H1 (cell line): ENCODE measurements around the gene FAM53B. TPM values are rescaled to one million over a fixed set of nuclear protein-coding genes. Genes with fewer than 3 reads are reported as not detected.

Experiments
- CTCF ChIA-PET: fragments of 300-600 bp; sonication (Branson Sonifier 250); formaldehyde crosslinking; loops from one replicate; lab custom pipeline; 2021; ENCODE audit not compliant: partially characterized antibody; lab: Charles Lee
- POLR2A ChIA-PET: fragments of 300-600 bp; sonication (Branson Sonifier 250); formaldehyde crosslinking; loops from one replicate; lab custom pipeline; 2021; ENCODE audit warnings: inconsistent platforms; ENCODE audit not compliant: partially characterized antibody; lab: Charles Lee
- DNase-seq, 2 experiments: peaks; one replicate each; pipeline versions ENCODE4 v3.0.0 to v3.0.0-alpha.2; 2010 to 2022; ENCODE audit warnings: low spot score in 2 of 2, low read depth in 1 of 2, mixed read lengths in 1 of 2
- FAIRE-seq: peaks from 2 replicates; lab custom pipeline; 2011; peaks lifted over from hg19 to GRCh38; lab: Jason Lieb, UNC
- H2AFZ ChIP-seq: 2 replicates; pipeline ENCODE4 v1.8.1; 2012; ENCODE audit warnings: low read length, inconsistent platforms
- H2AK5ac ChIP-seq: 2 replicates; pipeline ENCODE4 v1.6.1; 2013; ENCODE audit warnings: low read depth, low read length
- H2BK120ac ChIP-seq: replicated peaks from 2 replicates; pipeline ENCODE3; 2013; ENCODE audit warnings: low read depth, low read length, inconsistent platforms
- H2BK12ac ChIP-seq: 2 replicates; pipeline ENCODE4 v1.6.1; 2013; ENCODE audit warnings: low read depth, low read length
- H2BK15ac ChIP-seq: 2 replicates; pipeline ENCODE4 v1.6.1; 2013; ENCODE audit warnings: low read length
- H2BK20ac ChIP-seq: 2 replicates; pipeline ENCODE4 v1.6.1; 2013; ENCODE audit warnings: low read length
- H2BK5ac ChIP-seq: 2 replicates; pipeline ENCODE4 v1.6.1; 2013; ENCODE audit warnings: low read depth, low read length
- H3K14ac ChIP-seq: 2 replicates; pipeline ENCODE4 v1.6.1; 2013; ENCODE audit warnings: inconsistent platforms; ENCODE audit not compliant: insufficient read length
- H3K18ac ChIP-seq: 2 replicates; pipeline ENCODE4 v1.6.1; 2013; ENCODE audit warnings: low read length; ENCODE audit errors: extremely low read depth
- H3K23ac ChIP-seq: 2 replicates; pipeline ENCODE4 v1.6.1; 2013; ENCODE audit warnings: inconsistent platforms; ENCODE audit not compliant: insufficient read length
- H3K23me2 ChIP-seq: 2 replicates; pipeline ENCODE4 v1.6.1; 2013; ENCODE audit warnings: low read depth, low read length
- H3K27ac ChIP-seq: 2 replicates; pipeline ENCODE4 v1.6.1; 2011; ENCODE audit warnings: low read depth, low read length, inconsistent platforms
- H3K27me3 ChIP-seq, 4 experiments: replicated peaks in 1 of 4; 1 replicate in 1 of 4; 2 replicates in 3 of 4; pipeline versions ENCODE4 v1.6.1 to v1.8.1; 2011 to 2013; ENCODE audit warnings: low read length in 3 of 4, mild to moderate bottlenecking in 3 of 4, inconsistent platforms in 2 of 4, mixed read lengths in 2 of 4, moderate library complexity in 1 of 4; ENCODE audit not compliant: control insufficient read depth in 3 of 4, insufficient read depth in 3 of 4; ENCODE audit errors: extremely low read depth in 1 of 4
- H3K36me3 ChIP-seq, 4 experiments: 2 replicates each; pipeline versions ENCODE4 v1.6.1 to v1.8.1; 2011 to 2013; ENCODE audit warnings: mild to moderate bottlenecking in 4 of 4, low read length in 3 of 4, moderate library complexity in 2 of 4, control low read depth in 1 of 4, inconsistent platforms in 1 of 4; ENCODE audit not compliant: insufficient read depth in 4 of 4, control insufficient read depth in 2 of 4
- H3K4ac ChIP-seq: replicated peaks from 2 replicates; pipeline ENCODE3; 2013; ENCODE audit warnings: low read length, low read depth, mixed read lengths, inconsistent platforms; ENCODE audit not compliant: insufficient read length
- H3K4me1 ChIP-seq, 4 experiments: replicated peaks in 1 of 4; 1 replicate in 1 of 4; 2 replicates in 3 of 4; pipeline versions ENCODE4 v1.6.1 to v1.8.1; 2011 to 2013; ENCODE audit warnings: low read length in 3 of 4, inconsistent platforms in 2 of 4, mixed read lengths in 1 of 4; ENCODE audit not compliant: insufficient read depth in 4 of 4, control insufficient read depth in 3 of 4
- H3K4me2 ChIP-seq, 2 experiments: 2 replicates each; pipeline versions ENCODE4 v1.6.1 to v1.8.1; 2011 to 2013; ENCODE audit warnings: low read depth in 2 of 2, low read length in 2 of 2, control low read depth in 1 of 2, inconsistent platforms in 1 of 2, mild to moderate bottlenecking in 1 of 2; ENCODE audit not compliant: insufficient read depth in 1 of 2
- H3K4me3 ChIP-seq, 4 experiments: fragments of 200-600, 300-600 bp in 1 of 4; sonication (generic), shearing (Covaris generic), sonication (Bioruptor Twin) in 1 of 4; 2 replicates each; pipeline versions ENCODE4 v1.5.1 to v1.8.1; 2011 to 2016; ENCODE audit warnings: low read length in 4 of 4, low read depth in 3 of 4, control low read depth in 2 of 4, inconsistent platforms in 2 of 4, mild to moderate bottlenecking in 2 of 4, mixed read lengths in 1 of 4, moderate library complexity in 1 of 4; ENCODE audit not compliant: insufficient read depth in 2 of 4; ENCODE audit errors: extremely low read depth in 1 of 4
- H3K56ac ChIP-seq: replicated peaks from 2 replicates; pipeline ENCODE3; 2013; ENCODE audit warnings: low read depth, mild to moderate bottlenecking, mixed read lengths, low read length, inconsistent platforms; ENCODE audit not compliant: insufficient read length
- H3K79me1 ChIP-seq: 2 replicates; pipeline ENCODE4 v1.6.1; 2013; ENCODE audit warnings: low read depth, low read length, control low read depth
- H3K79me2 ChIP-seq, 2 experiments: 2 replicates each; pipeline versions ENCODE4 v1.6.1 to v1.8.1; 2012 to 2013; ENCODE audit warnings: low read length in 2 of 2, mild to moderate bottlenecking in 2 of 2, inconsistent platforms in 1 of 2; ENCODE audit not compliant: insufficient read depth in 2 of 2, control insufficient read depth in 1 of 2
- H3K9ac ChIP-seq, 4 experiments: replicated peaks in 1 of 4; 1 replicate in 1 of 4; 2 replicates in 3 of 4; pipeline versions ENCODE4 v1.6.1 to v1.8.1; 2011 to 2013; ENCODE audit warnings: low read depth in 3 of 4, low read length in 3 of 4, control low read depth in 2 of 4, mild to moderate bottlenecking in 2 of 4, moderate library complexity in 2 of 4, inconsistent platforms in 1 of 4; ENCODE audit errors: extremely low read depth in 1 of 4
- H3K9me3 ChIP-seq, 2 experiments: 2 replicates each; pipeline versions ENCODE4 v1.6.1 to v1.8.1; 2012 to 2013; ENCODE audit warnings: mild to moderate bottlenecking in 2 of 2, moderate library complexity in 2 of 2, control low read depth in 1 of 2, inconsistent platforms in 1 of 2, low read depth in 1 of 2, low read length in 1 of 2, mixed read lengths in 1 of 2; ENCODE audit not compliant: insufficient read depth in 2 of 2
- H4K20me1 ChIP-seq, 2 experiments: replicated peaks in 1 of 2; 2 replicates each; pipeline versions ENCODE3 to v1.8.1; 2011 to 2013; ENCODE audit warnings: inconsistent platforms in 2 of 2, low read length in 2 of 2, mild to moderate bottlenecking in 1 of 2; ENCODE audit not compliant: insufficient read depth in 2 of 2, control insufficient read depth in 1 of 2
- H4K5ac ChIP-seq: 2 replicates; pipeline ENCODE4 v1.6.1; 2013; ENCODE audit warnings: low read length, low read depth, mixed read lengths, inconsistent platforms; ENCODE audit not compliant: insufficient read length
- H4K8ac ChIP-seq: 2 replicates; pipeline ENCODE4 v1.8.0; 2013; ENCODE audit warnings: mild to moderate bottlenecking, moderate library complexity, low read length, inconsistent platforms; ENCODE audit not compliant: insufficient read depth; ENCODE audit errors: extremely low read depth
- H4K91ac ChIP-seq: replicated peaks from 2 replicates; pipeline ENCODE3; 2013; ENCODE audit warnings: low read length, mixed read lengths, inconsistent platforms; ENCODE audit not compliant: insufficient read length
- ASH2L ChIP-seq: fragments of 200-600, 300-600 bp; sonication (generic); IDR thresholded peaks from one replicate; pipeline ENCODE4 v1.7.1; 2017; ENCODE audit warnings: low read length
- CBX8 ChIP-seq: fragments of 300-800, 300-1000 bp; sonication (generic); IDR thresholded peaks from 2 replicates; pipeline ENCODE4 v1.7.1; 2016; ENCODE audit warnings: low read depth, low read length, borderline replicate concordance
- CHD2 ChIP-seq: IDR thresholded peaks from 2 replicates; pipeline ENCODE4 v1.6.1; 2012; ENCODE audit warnings: low read length, improper control_type of control experiment
- KDM1A ChIP-seq: fragments of 200-600, 300-600 bp; sonication (generic); IDR thresholded peaks from 2 replicates; pipeline ENCODE4 v1.7.1; 2016; ENCODE audit warnings: mild to moderate bottlenecking, low read length, borderline replicate concordance
- NANOG ChIP-seq: IDR thresholded peaks from 2 replicates; pipeline ENCODE4 v1.6.1; 2011; ENCODE audit warnings: low read length, low read depth, mild to moderate bottlenecking, inconsistent platforms; ENCODE audit not compliant: insufficient read depth, poor library complexity, severe bottlenecking
- POLR2AphosphoS5 ChIP-seq: IDR thresholded peaks from 2 replicates; pipeline ENCODE4 v1.6.1; 2011; ENCODE audit warnings: low read depth, low read length
- SIX5 ChIP-seq: IDR thresholded peaks from 2 replicates; pipeline ENCODE4 v1.6.1; 2011; ENCODE audit warnings: mild to moderate bottlenecking, low read depth, low read length
- SP1 ChIP-seq: IDR thresholded peaks from 2 replicates; pipeline ENCODE4 v1.6.1; 2011; ENCODE audit warnings: low read depth, low read length
- SP2 ChIP-seq: IDR thresholded peaks from 2 replicates; pipeline ENCODE4 v1.6.1; 2012; ENCODE audit warnings: mild to moderate bottlenecking, low read length, inconsistent platforms
- SP4 ChIP-seq: IDR thresholded peaks from 2 replicates; pipeline ENCODE4 v1.6.1; 2012; ENCODE audit warnings: low read length, inconsistent platforms
- SUZ12 ChIP-seq: fragments of 200-600 bp; sonication (generic); IDR thresholded peaks from 2 replicates; pipeline ENCODE4 v1.6.1; 2012; ENCODE audit warnings: mild to moderate bottlenecking, inconsistent platforms, low read length, moderate library complexity, mixed read lengths
- WGBS, 2 experiments: shearing (Covaris generic) in 1 of 2; methylation state at CpG; one replicate each; pipeline versions ENCODE4 v1.1.6 to v1.1.7; 2013 to 2015; ENCODE audit warnings: low lambda C conversion rate in 2 of 2, mixed read lengths in 2 of 2, inconsistent platforms in 1 of 2, low coverage in 1 of 2, missing lambda C conversion rate in 1 of 2; ENCODE audit not compliant: insufficient replicate concordance in 2 of 2, insufficient coverage in 1 of 2, insufficient read length in 1 of 2; ENCODE audit errors: extremely low coverage in 1 of 2, missing lambda C conversion rate in 1 of 2; 5-methylcytosine and 5-hydroxymethylcytosine counted together
- polyA plus RNA-seq, 7 experiments: library from polyadenylated mRNA; depleted of rRNA in 3 of 7; stranded (reverse) in 5 of 7; unstranded in 2 of 7; fragments of >200 nt in 5 of 7; fragments of 200-250 nt in 2 of 7; gene quantifications; 1 replicate in 5 of 7; 2 replicates in 1 of 7; 4 replicates in 1 of 7; pipeline versions ENCODE4 v1.2.1 to v1.2.3, GENCODE V29; 2011 to 2013; ENCODE audit warnings: missing spikeins in 2 of 7, mixed read lengths in 2 of 7
- total RNA-seq: library from RNA; stranded (reverse); fragmentation: NEBNext Ultra II Directional; extraction: Animal tissue kit (Norgen Biotek cat#: 25700); gene quantifications from 2 replicates; pipeline ENCODE4 v1.2.1, GENCODE V29; 2021

Gene FAM53B
- total and polyA plus RNA-seq, 2 of the 8 experiments (the other 6 are each of a cell fraction or from before 2014, with no cell fraction given) = 5.3 to 14.4 TPM

- Histone ChIP-seq H4K91ac (no peak overlapping the region), H3K79me1 (peaks cover 16% of the 10 kb centered on the region), H3K18ac (no peak overlapping the region), H3K9me3 (no peaks in the 10 kb centered on the region), H2BK20ac (no peak overlapping the region), H4K5ac (no peak overlapping the region), H3K56ac (no peak overlapping the region), H3K23me2 (no peaks in the 10 kb centered on the region), H2AFZ (no peak overlapping the region), H3K4me3 (no peak overlapping the region), H3K23ac (no peak overlapping the region), H3K27me3 (no peaks in the 10 kb centered on the region; a peak in 2 of 7 replicates), H3K9ac (no peak overlapping the region), H3K27ac (no peak overlapping the region), H2AK5ac (no peak overlapping the region), H3K79me2 (peaks cover 0 to 14% of the 10 kb centered on the region in 2 experiments; a peak in 1 of 4 replicates), H2BK12ac (no peak overlapping the region), H3K36me3 (no peaks in the 10 kb centered on the region), H4K20me1 (peaks cover 8 to 26% of the 10 kb centered on the region in 2 experiments), H2BK15ac (no peak overlapping the region), H3K14ac (no peak overlapping the region), H2BK120ac (no peak overlapping the region), H4K8ac (no peak overlapping the region), H3K4me1 (peaks cover 14 to 23% (median 15%) of the 10 kb centered on the region in 4 experiments), H3K4me2 (no peak overlapping the region), H3K4ac (no peak overlapping the region), H2BK5ac (no peak overlapping the region)
- TF ChIP-seq CBX8 = no peak
- no peak for TF ChIP-seq SIX5
- TF ChIP-seq POLR2AphosphoS5 = no peak
- TF ChIP-seq NANOG = no peak
- TF ChIP-seq ASH2L = no peak
- no peak for TF ChIP-seq SP2
- TF ChIP-seq SUZ12 = no peak
- no peak for TF ChIP-seq SP4
- TF ChIP-seq CHD2 = no peak
- no peak for TF ChIP-seq KDM1A
- no peak for TF ChIP-seq SP1
- ChIA-PET POLR2A (interaction anchor here (0.8 kb wide), 1 partner anchor 77 kb away, joined by 3 read pairs; no protein-coding TSS in a partner anchor), CTCF (interaction anchor here (0.6 to 10.3 kb wide), 16 partner anchors 6 to 204 kb away, joined by 3 to 86 read pairs (median 3); no protein-coding TSS in a partner anchor)
- FAIRE-seq (no peak), DNase-seq (peak in 1 of 2 experiments; percentile 31)
- WGBS, 2 experiments = 91% methylated on average over 16 of the region's 16 CpGs; no CpG with 5 or more reads in 1 of the 2 experiments
Observed at GRCh38 chr10:124734311-124735166, 9.6 kb downstream of the FAM53B start.
